Upper lobe of left lung (tissue), 4 donors: Measurements from ENCODE around the gene GNA12.

ENCODE experiments used
- EP300 ChIP-seq, 4 donors: sonication (generic); formaldehyde crosslinking; IDR thresholded peaks; one replicate each; pipeline ENCODE4 v1.5.1; 2017; ENCODE audit warnings: antibody characterized with exemption in 4 of 4, control low read depth in 2 of 4
- POLR2A ChIP-seq, 4 donors: fragments of 450-650 bp; IDR thresholded peaks; one replicate each; pipeline ENCODE4 v1.5.1; 2016 to 2017; ENCODE audit warnings: antibody characterized with exemption in 4 of 4, mild to moderate bottlenecking in 2 of 4
- TF ChIP-seq, protein P1 (sequence below), 6 experiments: fragments of 450-650 bp in 4 of 6; fragments of 200-600 bp in 2 of 6; sonication (generic) in 2 of 6; IDR thresholded peaks; one replicate each; pipeline ENCODE4 v1.5.1; 2016 to 2019; ENCODE audit warnings: antibody characterized with exemption in 6 of 6

DNA sequence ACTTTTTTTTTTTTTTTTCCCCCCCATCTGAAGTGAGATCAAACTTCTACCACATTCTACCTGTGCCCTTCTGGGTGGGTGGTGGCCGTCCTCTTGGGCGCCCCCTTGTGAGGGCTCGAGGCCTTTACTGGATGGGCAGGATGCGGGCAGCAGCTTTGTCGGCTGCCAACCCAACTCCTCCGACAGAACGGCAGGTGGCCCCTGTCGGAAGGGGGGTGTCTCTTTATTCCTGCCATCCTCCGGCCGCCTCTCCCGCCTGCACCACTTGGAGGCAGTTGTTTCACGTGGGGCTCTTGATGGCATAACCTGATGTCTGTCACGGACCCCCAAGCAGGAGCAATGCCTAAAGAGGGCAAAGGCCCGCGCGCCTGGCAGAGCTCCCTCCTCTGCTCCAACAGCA, 125.1 kb downstream of the GNA12 start:
- TF ChIP-seq, protein P1, sequence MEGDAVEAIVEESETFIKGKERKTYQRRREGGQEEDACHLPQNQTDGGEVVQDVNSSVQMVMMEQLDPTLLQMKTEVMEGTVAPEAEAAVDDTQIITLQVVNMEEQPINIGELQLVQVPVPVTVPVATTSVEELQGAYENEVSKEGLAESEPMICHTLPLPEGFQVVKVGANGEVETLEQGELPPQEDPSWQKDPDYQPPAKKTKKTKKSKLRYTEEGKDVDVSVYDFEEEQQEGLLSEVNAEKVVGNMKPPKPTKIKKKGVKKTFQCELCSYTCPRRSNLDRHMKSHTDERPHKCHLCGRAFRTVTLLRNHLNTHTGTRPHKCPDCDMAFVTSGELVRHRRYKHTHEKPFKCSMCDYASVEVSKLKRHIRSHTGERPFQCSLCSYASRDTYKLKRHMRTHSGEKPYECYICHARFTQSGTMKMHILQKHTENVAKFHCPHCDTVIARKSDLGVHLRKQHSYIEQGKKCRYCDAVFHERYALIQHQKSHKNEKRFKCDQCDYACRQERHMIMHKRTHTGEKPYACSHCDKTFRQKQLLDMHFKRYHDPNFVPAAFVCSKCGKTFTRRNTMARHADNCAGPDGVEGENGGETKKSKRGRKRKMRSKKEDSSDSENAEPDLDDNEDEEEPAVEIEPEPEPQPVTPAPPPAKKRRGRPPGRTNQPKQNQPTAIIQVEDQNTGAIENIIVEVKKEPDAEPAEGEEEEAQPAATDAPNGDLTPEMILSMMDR (IDR thresholded peaks at IDR 0.05) = peak in 4 of 6 experiments; percentile 20 to 32 (median 24)
- no peak for TF ChIP-seq EP300 (IDR thresholded peaks at IDR 0.05)
- TF ChIP-seq POLR2A (IDR thresholded peaks at IDR 0.05) = no peak
